SJSA1 (cell line): Measurements from ENCODE around the gene SUGP2. TPM values are rescaled to one million over a fixed set of nuclear protein-coding genes. Genes with fewer than 3 reads are reported as not detected.
A peak's percentile ranks its signal among the peaks of the same experiment; 100 is the strongest.

Experiments used
- DNase-seq, 2 experiments: peaks; one replicate each; pipeline ENCODE4 v3.0.0-alpha.2; 2015 to 2020; ENCODE audit warnings: low spot score in 2 of 2, low read depth in 1 of 2
- H3K27ac ChIP-seq: fragments of 250-450 bp; sonication (Bioruptor Pico); 2 replicates; pipeline ENCODE4 v1.5.1; 2020; ENCODE audit warnings: mild to moderate bottlenecking, moderate library complexity
- H3K27me3 ChIP-seq: fragments of 250-450 bp; sonication (Bioruptor Pico); replicated peaks from 2 replicates; pipeline ENCODE4 v1.5.1; 2020; ENCODE audit warnings: mild to moderate bottlenecking, moderate library complexity
- H3K36me3 ChIP-seq: fragments of 250-450 bp; sonication (Bioruptor Pico); 2 replicates; pipeline ENCODE4 v1.5.1; 2020; ENCODE audit warnings: mild to moderate bottlenecking
- H3K4me1 ChIP-seq: fragments of 250-450 bp; sonication (Bioruptor Pico); replicated peaks from 2 replicates; pipeline ENCODE4 v1.6.1; 2021; ENCODE audit warnings: mild to moderate bottlenecking
- H3K4me3 ChIP-seq: fragments of 250-450 bp; sonication (Bioruptor Pico); 2 replicates; pipeline ENCODE4 v1.5.1; 2020; ENCODE audit warnings: mild to moderate bottlenecking
- H3K9me3 ChIP-seq: fragments of 250-450 bp; sonication (Bioruptor Pico); replicated peaks from 2 replicates; pipeline ENCODE4 v1.5.1; 2020; ENCODE audit warnings: mild to moderate bottlenecking
- total RNA-seq: library from RNA; depleted of rRNA; stranded (reverse); fragments of >200 nt; shearing (Covaris generic); gene quantifications from 2 replicates; pipeline ENCODE4 v1.2.3, GENCODE V29; 2014

SUGP2 gene
- total RNA-seq, 1 experiment from 2014 or later, result 46.4 TPM

DNA sequence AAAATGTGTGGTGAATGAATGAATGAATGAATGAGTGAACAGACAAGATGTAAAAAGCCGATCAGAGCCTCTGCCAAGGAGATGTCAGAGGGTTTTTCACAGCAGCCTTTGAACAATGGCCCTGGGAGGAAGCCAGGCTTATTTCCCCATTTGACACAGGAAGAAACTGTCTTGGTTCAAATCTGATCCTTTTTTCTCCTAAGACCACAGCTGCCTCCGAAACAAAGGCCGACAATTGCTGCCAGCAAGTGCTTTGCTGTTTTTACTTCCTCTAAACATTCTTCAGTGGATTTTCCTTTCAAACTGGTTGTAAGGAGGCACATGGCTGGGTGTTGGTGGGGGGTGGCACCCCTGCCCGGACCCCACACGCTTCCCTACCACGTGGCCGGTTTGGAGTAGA, 48.1 kb downstream of the SUGP2 start:
- no peaks in the 10 kb centered on the region for H3K27me3 ChIP-seq
- no peaks in the 10 kb centered on the region for H3K4me1 ChIP-seq
- no peaks in the 10 kb centered on the region for H3K9me3 ChIP-seq
- no peak overlapping the region for H3K27ac ChIP-seq
- H3K36me3 ChIP-seq, result peaks cover 1% of the 10 kb centered on the region; the same call in 1 of the 2 replicates
- no peak for DNase-seq
- no peak overlapping the region for H3K4me3 ChIP-seq

GRCh38 chr19:18984251-18984650, 49.1 kb downstream of the SUGP2 start:
- DNase-seq, result no peak
- Histone ChIP-seq H3K27ac (no peak overlapping the region), H3K27me3 (no peaks in the 10 kb centered on the region), H3K4me3 (no peak overlapping the region), H3K9me3 (no peaks in the 10 kb centered on the region), H3K36me3 (no peaks in the 10 kb centered on the region), H3K4me1 (no peaks in the 10 kb centered on the region)

DNA sequence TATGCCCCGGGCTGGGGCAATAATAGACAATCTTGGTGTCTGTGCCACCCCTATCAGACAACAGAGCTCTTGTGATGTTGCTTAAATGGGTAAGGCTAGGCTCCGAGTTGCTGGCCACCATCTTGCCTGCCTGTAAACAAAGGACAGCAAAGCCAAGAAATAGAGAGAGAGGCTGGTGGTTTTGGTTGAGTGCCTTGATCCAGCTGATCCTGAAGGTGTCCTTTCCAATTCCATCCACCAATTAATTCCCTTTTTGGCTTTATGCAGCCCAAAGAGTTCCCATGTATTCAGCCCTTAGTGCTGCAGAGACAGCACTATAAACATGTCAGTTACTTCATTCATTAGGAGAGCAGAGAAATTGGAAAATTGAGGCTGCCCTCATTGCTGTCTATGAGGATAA, 50.6 kb downstream of the SUGP2 start:
- no peaks in the 10 kb centered on the region for H3K36me3 ChIP-seq
- H3K9me3 ChIP-seq, result no peaks in the 10 kb centered on the region
- H3K4me3 ChIP-seq, result no peak overlapping the region

GRCh38 chr19:18980432-18981020, 52.8 kb downstream of the SUGP2 start:
- H3K36me3 ChIP-seq, result no peaks in the 10 kb centered on the region
- H3K9me3 ChIP-seq, result no peaks in the 10 kb centered on the region
- no peak for DNase-seq
- no peaks in the 10 kb centered on the region for H3K27me3 ChIP-seq
- no peak overlapping the region for H3K4me3 ChIP-seq
- no peak overlapping the region for H3K27ac ChIP-seq
- no peaks in the 10 kb centered on the region for H3K4me1 ChIP-seq

More for the DNA sequence above, 50.6 kb downstream of the SUGP2 start:
- no peak for DNase-seq
- Histone ChIP-seq H3K4me1 (no peaks in the 10 kb centered on the region), H3K27me3 (no peaks in the 10 kb centered on the region), H3K27ac (no peak overlapping the region)

DNA sequence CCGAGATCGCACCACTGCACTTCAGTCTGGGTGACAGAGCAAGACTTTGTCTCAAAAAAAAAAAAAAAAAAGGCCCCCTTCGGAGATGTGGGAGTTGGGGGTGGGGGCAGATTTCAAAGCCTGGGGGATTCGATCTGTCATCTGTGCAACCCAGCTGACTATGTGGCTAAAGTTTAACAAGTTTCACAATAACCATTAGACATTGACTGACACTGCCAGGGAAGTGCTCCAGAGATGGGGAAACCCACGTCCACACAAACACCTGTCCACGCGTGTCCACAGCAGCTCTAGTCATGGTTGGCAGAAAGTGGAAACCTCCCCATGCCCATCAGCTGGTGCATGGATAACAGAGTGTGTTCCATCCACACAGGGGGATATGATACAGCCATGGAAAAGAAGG, 54.7 kb downstream of the SUGP2 start:
- no peaks in the 10 kb centered on the region for H3K27me3 ChIP-seq
- no peak for DNase-seq
- H3K4me1 ChIP-seq, result no peaks in the 10 kb centered on the region
- no peak overlapping the region for H3K27ac ChIP-seq
- H3K36me3 ChIP-seq, result no peaks in the 10 kb centered on the region
- no peak overlapping the region for H3K4me3 ChIP-seq
- no peaks in the 10 kb centered on the region for H3K9me3 ChIP-seq

- Histone ChIP-seq H3K27ac (no peak overlapping the region), H3K9me3 (no peaks in the 10 kb centered on the region), H3K36me3 (no peaks in the 10 kb centered on the region), H3K4me3 (no peak overlapping the region), H3K27me3 (no peaks in the 10 kb centered on the region), H3K4me1 (peaks cover 12% of the 10 kb centered on the region)
- DNase-seq, result no peak
These were observed 57.4 kb downstream of the SUGP2 start for GRCh38 chr19:18975869-18976268.

DNA sequence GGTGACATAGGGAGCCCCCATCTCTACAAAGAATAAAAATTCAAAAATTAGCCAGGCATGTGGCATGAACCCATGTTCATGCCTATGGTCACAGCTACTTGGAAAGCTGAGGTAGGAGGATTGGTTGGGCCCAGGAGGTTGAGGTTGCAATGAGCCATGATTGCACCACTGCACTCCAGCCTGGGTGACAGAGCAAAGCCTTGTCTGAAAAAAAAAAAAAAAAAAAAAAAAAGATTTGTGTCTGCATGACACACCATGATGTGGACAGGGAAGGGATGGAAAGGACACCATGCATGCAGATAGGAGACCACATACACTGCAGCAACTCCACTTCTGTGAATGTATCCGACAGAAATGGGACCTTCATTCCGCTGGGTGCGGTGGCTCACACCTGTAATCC, 58.3 kb downstream of the SUGP2 start:
- no peak overlapping the region for H3K27ac ChIP-seq
- H3K36me3 ChIP-seq, result no peaks in the 10 kb centered on the region
- H3K9me3 ChIP-seq, result no peaks in the 10 kb centered on the region
- peaks cover 18% of the 10 kb centered on the region for H3K4me1 ChIP-seq
- H3K4me3 ChIP-seq, result no peak overlapping the region
- DNase-seq, result no peak
- H3K27me3 ChIP-seq, result no peaks in the 10 kb centered on the region

DNA sequence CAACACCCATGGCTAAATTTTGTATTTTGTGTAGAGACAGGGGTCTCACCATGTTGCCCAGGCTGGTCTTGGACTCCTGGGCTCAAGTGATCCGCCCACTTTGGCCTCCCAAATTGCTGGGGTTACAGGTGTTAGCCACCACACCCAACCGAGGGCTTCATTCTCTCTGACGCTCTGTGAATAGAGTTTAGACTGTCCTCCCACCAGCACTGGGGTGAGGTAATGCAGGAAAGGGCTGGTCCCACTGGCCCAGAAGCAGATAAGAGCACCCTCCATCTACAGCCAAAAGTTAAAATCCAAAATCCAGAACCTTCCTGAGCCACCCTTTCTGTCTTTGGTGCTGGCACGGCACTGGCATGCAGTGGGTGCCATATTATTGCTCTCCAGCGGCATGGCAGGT, 60.5 kb downstream of the SUGP2 start:
- H3K9me3 ChIP-seq, result no peaks in the 10 kb centered on the region
- H3K27ac ChIP-seq, result no peak overlapping the region
- H3K4me1 ChIP-seq, result peaks cover 26% of the 10 kb centered on the region
- H3K4me3 ChIP-seq, result no peak overlapping the region
- H3K36me3 ChIP-seq, result no peaks in the 10 kb centered on the region
- no peaks in the 10 kb centered on the region for H3K27me3 ChIP-seq
- DNase-seq, result no peak

DNA sequence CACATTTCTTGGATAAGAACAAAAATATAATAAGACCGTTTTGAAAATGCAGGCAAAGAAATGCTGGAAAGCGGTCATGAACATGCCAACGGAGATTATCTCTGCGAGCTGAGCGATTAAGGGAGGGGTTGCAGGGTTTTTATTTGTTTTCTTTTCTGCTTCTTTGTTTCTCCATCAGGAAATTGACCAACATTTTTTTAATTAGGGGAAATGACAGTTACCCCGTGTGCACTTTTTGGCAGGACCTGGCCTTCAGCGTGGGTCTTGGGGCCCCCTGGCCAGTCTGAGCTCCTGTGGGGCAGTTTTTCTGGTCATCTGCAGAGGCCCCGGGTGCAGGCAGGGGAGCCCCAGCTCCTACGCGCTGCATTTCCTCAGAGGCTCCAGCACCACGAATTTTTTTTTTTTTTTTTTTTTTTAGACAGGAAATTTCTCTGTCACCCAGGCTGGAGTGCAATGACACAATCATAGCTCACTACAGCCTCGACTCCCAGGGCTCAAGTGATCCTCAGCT, 61.0 kb downstream of the SUGP2 start:
- H3K4me1 ChIP-seq, result peaks cover 31% of the 10 kb centered on the region
- no peaks in the 10 kb centered on the region for H3K9me3 ChIP-seq
- no peaks in the 10 kb centered on the region for H3K27me3 ChIP-seq
- H3K4me3 ChIP-seq, result no peak overlapping the region
- peak in 1 of 2 experiments; percentile 31 for DNase-seq
- H3K27ac ChIP-seq, result peak overlapping the region; percentile 20; the same call in 1 of the 2 replicates
- H3K36me3 ChIP-seq, result no peaks in the 10 kb centered on the region

DNA sequence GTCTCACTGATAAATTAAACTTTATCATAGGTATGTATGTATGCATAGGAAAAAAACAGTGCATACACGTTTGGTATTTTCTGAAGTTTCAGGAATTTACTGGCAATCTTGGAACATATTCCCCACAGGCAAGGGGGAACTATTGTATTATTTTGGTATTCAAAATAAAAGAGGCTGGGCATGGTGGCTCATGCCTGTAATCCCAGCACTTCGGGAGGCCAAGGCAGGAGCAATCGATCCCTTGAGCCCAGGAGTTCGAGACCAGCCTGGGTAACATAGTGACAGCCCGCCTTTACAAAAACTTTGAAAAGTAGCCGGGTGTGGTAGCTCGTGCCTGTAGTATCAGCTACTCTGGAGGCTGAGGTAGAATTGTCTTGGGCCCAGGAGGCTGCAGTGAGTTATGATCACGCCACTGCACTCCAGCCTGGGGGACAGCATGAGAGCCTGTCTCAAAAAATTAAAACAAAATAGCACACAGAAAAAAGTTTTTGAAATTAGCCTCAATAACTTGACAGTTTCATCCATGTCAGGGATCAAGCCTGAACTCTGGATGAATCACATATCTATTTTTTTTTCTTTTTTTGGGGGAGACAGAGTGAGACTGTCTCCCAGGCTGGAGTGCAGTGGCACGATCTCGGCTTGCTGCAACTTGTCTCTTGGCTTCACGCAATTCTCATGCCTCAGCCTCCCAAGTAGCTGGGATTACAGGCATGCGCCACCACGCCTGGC, 63.2 kb downstream of the SUGP2 start:
- no peaks in the 10 kb centered on the region for H3K9me3 ChIP-seq
- peak overlapping the region; percentile 76 for H3K27ac ChIP-seq
- no peak overlapping the region for H3K4me3 ChIP-seq
- H3K27me3 ChIP-seq, result no peaks in the 10 kb centered on the region
- DNase-seq, result no peak
- H3K4me1 ChIP-seq, result peaks cover 35% of the 10 kb centered on the region
- no peaks in the 10 kb centered on the region for H3K36me3 ChIP-seq

- peaks cover 32% of the 10 kb centered on the region for H3K4me1 ChIP-seq
- H3K27ac ChIP-seq, result no peak overlapping the region
- DNase-seq, result peak; percentile 49 to 55
- no peaks in the 10 kb centered on the region for H3K9me3 ChIP-seq
- H3K4me3 ChIP-seq, result no peak overlapping the region
- H3K27me3 ChIP-seq, result no peaks in the 10 kb centered on the region
- H3K36me3 ChIP-seq, result no peaks in the 10 kb centered on the region
These were observed 65.8 kb downstream of the SUGP2 start for GRCh38 chr19:18967358-18968146.

DNA sequence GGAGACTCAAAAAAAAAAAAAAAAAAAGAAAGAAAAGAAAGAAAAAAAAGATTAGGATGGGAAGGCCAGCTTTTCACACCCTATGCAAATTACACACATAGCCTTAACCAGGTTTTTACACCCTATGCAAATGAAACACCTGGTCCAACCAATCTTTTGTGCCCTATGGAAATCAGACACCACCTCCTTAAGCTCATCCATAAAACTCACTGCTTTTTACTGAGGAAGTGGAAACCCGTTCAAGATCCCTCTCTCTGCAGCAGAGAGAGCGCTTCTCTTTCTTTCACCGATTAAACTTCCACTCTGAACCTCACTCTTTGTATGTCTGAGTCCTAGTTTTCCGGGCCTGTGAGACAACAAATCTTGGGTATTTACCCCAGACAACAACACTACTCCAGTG, 67.0 kb downstream of the SUGP2 start:
- no peaks in the 10 kb centered on the region for H3K9me3 ChIP-seq
- H3K36me3 ChIP-seq, result no peaks in the 10 kb centered on the region
- peaks cover 23% of the 10 kb centered on the region for H3K4me1 ChIP-seq
- H3K27me3 ChIP-seq, result no peaks in the 10 kb centered on the region; the same call in 1 of the 2 replicates
- no peak for DNase-seq
- H3K27ac ChIP-seq, result no peak overlapping the region
- no peak overlapping the region for H3K4me3 ChIP-seq

GRCh38 chr19:18964121-18964520, 69.2 kb downstream of the SUGP2 start:
- Histone ChIP-seq H3K27me3 (no peaks in the 10 kb centered on the region; the same call in 1 of the 2 replicates), H3K36me3 (no peaks in the 10 kb centered on the region), H3K9me3 (no peaks in the 10 kb centered on the region), H3K4me3 (no peak overlapping the region), H3K4me1 (peaks cover 9% of the 10 kb centered on the region), H3K27ac (no peak overlapping the region)
- no peak for DNase-seq
